Fibroblast of lung (primary cell): ENCODE data around the gene DCHS2. TPM values are rescaled to one million over a fixed set of nuclear protein-coding genes. Genes with fewer than 3 reads are reported as not detected.

ENCODE experiments used
- DNase-seq, 2 donors: peaks; one replicate each; pipeline versions ENCODE4 v3.0.0 to v3.0.0-alpha.2; 2010; ENCODE audit warnings: low read depth in 2 of 2
- H2AFZ ChIP-seq: 2 replicates; pipeline ENCODE4 v1.5.1; 2012; ENCODE audit warnings: low read length, control low read depth, inconsistent platforms
- H3K27ac ChIP-seq: 2 replicates; pipeline ENCODE4 v1.5.1; 2011; ENCODE audit warnings: low read length, control low read depth; ENCODE audit not compliant: insufficient read depth
- H3K27me3 ChIP-seq: 2 replicates; pipeline ENCODE4 v1.5.1; 2011; ENCODE audit warnings: mild to moderate bottlenecking, low read length; ENCODE audit not compliant: control insufficient read depth, insufficient read depth
- H3K36me3 ChIP-seq: 2 replicates; pipeline ENCODE4 v1.5.1; 2011; ENCODE audit warnings: low read length; ENCODE audit not compliant: control insufficient read depth, insufficient read depth
- H3K4me1 ChIP-seq: 2 replicates; pipeline ENCODE4 v1.5.1; 2011; ENCODE audit warnings: low read length; ENCODE audit not compliant: control insufficient read depth, insufficient read depth; ENCODE audit errors: extremely low read depth
- H3K4me2 ChIP-seq: 2 replicates; pipeline ENCODE4 v1.5.1; 2011; ENCODE audit warnings: low read length, control low read depth; ENCODE audit not compliant: insufficient read depth; ENCODE audit errors: extremely low read depth
- H3K4me3 ChIP-seq, 4 experiments: fragments of 200-600 bp in 1 of 4; sonication (generic) in 1 of 4; replicated peaks in 1 of 4; 2 replicates each; pipeline ENCODE4 v1.5.1; 2011 to 2016; ENCODE audit warnings: low read length in 4 of 4, low read depth in 3 of 4, mild to moderate bottlenecking in 3 of 4, control low read depth in 2 of 4, inconsistent platforms in 1 of 4, mixed read lengths in 1 of 4; ENCODE audit not compliant: insufficient read depth in 1 of 4; ENCODE audit errors: control extremely low read depth in 1 of 4
- H3K79me2 ChIP-seq: 2 replicates; pipeline ENCODE4 v1.5.1; 2012; ENCODE audit warnings: mild to moderate bottlenecking, low read length, inconsistent platforms; ENCODE audit not compliant: control insufficient read depth, insufficient read depth
- H3K9ac ChIP-seq: 2 replicates; pipeline ENCODE4 v1.5.1; 2011; ENCODE audit warnings: mild to moderate bottlenecking, low read length, control low read depth; ENCODE audit not compliant: insufficient read depth
- H3K9me3 ChIP-seq: 2 replicates; pipeline ENCODE4 v1.5.1; 2012; ENCODE audit warnings: low read depth, low read length; ENCODE audit not compliant: control insufficient read depth, insufficient read depth
- H4K20me1 ChIP-seq: 2 replicates; pipeline ENCODE4 v1.5.1; 2011; ENCODE audit warnings: low read length; ENCODE audit not compliant: control insufficient read depth, insufficient read depth; ENCODE audit errors: extremely low read depth
- CTCF ChIP-seq, 2 donors: IDR thresholded peaks in 1 of 2; conservative IDR thresholded peaks in 1 of 2; 1 replicate in 1 of 2; 2 replicates in 1 of 2; pipeline ENCODE4 v1.5.1; 2011 to 2012; ENCODE audit warnings: low read length in 2 of 2, control low read depth in 1 of 2, inconsistent platforms in 1 of 2, low read depth in 1 of 2, mild to moderate bottlenecking in 1 of 2
- EZH2 ChIP-seq: IDR thresholded peaks from 2 replicates; pipeline ENCODE4 v1.5.1; 2012; ENCODE audit warnings: low read length, control low read depth, mild to moderate bottlenecking; ENCODE audit errors: missing control alignments
- polyA plus RNA-seq, 2 donors: library from polyadenylated mRNA; depleted of rRNA in 1 of 2; stranded (reverse) in 1 of 2; unstranded in 1 of 2; fragments of >200 nt; gene quantifications; 2 replicates each; pipeline ENCODE4 v1.2.1, GENCODE V29; 2011 to 2012; ENCODE audit warnings: missing spikeins in 1 of 2
- total RNA-seq: library from RNA; depleted of rRNA; stranded (reverse); fragments of >200 nt; gene quantifications from 2 replicates; pipeline ENCODE4 v1.2.1, GENCODE V29; 2014

Gene DCHS2
- total and polyA plus RNA-seq, 2 donors (not counting 1 experiment from before 2014, with no cell fraction given) = not detected

DNA sequence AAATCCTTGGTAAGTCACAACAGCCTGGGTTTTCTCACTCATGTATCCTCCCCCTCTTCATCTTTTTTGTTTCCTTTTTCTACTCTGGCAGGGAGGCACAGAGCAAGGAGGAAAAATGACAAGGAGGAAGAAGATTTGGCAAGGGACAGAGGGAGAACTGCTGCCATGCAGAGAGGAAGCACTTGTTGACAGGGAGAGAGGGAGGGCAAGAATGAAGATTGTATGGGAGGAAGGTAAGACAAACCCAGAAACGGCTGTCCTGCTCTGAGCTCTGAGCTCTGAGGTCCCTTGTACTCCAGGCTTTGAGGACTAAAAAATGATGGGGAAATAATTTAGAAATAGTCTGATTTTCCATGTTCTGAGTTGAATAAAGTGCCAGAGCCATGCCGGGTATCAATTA is 123.9 kb downstream of the DCHS2 start:
- Histone ChIP-seq H3K4me2 (no peak overlapping the region), H3K9me3 (no peaks in the 10 kb centered on the region), H4K20me1 (no peaks in the 10 kb centered on the region), H3K36me3 (no peaks in the 10 kb centered on the region), H3K4me1 (no peaks in the 10 kb centered on the region), H3K4me3 (no peak overlapping the region), H3K79me2 (no peaks in the 10 kb centered on the region), H2AFZ (no peak overlapping the region), H3K9ac (no peak overlapping the region), H3K27me3 (no peaks in the 10 kb centered on the region), H3K27ac (no peak overlapping the region)
- TF ChIP-seq CTCF (conservative IDR thresholded peaks at IDR 0.05 in 1 of 2, IDR thresholded peaks at IDR 0.05 in 1 of 2; ENCODE audit: low read depth in 1 of 2, low read length in 2 of 2) (no peak), EZH2 (no peak)
- DNase-seq = no peak

- H3K4me2 ChIP-seq = no peak overlapping the region
- no peaks in the 10 kb centered on the region for H3K36me3 ChIP-seq
Measured at GRCh38 chr4:154366956-154367355, 124.6 kb downstream of the DCHS2 start.

DNA sequence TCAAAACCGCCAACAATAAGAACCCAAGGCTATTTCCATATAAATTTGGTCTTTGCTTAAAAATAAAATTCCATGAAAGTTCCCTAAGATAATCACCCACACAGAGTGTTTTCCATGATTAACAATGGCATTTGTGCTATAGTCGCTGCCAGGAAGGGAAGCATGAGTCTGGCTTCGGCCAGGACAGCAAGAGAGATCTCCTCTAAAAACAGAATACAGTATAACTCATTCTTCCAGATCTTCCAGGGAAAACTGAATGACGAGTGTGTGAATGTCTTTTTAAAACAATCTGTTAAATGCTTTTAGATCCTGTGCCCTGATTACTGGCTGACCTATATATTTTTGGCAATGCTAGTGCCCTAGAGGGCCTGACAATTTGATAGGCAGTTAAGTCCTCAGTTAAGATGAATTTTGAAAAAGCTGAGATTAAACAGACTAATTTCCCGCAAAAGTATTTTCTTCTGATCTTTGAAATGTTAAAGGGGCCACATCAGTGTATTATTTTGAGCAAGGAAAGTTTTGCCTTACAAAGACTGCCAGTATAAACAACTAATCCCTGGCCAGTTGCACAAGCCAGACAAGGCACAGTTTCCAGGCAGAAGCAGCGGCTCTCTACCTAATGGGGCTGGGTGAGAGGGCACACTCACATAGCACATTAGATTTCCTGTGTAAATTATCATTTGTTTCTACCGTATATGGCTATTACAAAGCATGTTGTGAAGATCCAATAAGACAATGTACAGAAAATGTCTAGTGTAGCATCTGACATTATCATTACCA is 127.3 kb downstream of the DCHS2 start:
- Histone ChIP-seq H2AFZ (no peak overlapping the region), H3K79me2 (no peaks in the 10 kb centered on the region), H3K4me1 (no peaks in the 10 kb centered on the region), H3K4me3 (no peak overlapping the region), H3K9ac (no peak overlapping the region), H3K27me3 (no peaks in the 10 kb centered on the region), H3K36me3 (no peaks in the 10 kb centered on the region), H3K9me3 (no peaks in the 10 kb centered on the region), H3K4me2 (no peak overlapping the region), H3K27ac (no peak overlapping the region), H4K20me1 (no peaks in the 10 kb centered on the region)
- TF ChIP-seq EZH2 (no peak), CTCF (conservative IDR thresholded peaks at IDR 0.05 in 1 of 2, IDR thresholded peaks at IDR 0.05 in 1 of 2; ENCODE audit: low read depth in 1 of 2, low read length in 2 of 2) (no peak)
- DNase-seq = no peak

More at GRCh38 chr4:154366956-154367355, 124.6 kb downstream of the DCHS2 start:
- no peaks in the 10 kb centered on the region for H3K4me1 ChIP-seq
- H3K27me3 ChIP-seq = no peaks in the 10 kb centered on the region
- DNase-seq = no peak
- no peaks in the 10 kb centered on the region for H3K79me2 ChIP-seq
- H2AFZ ChIP-seq = no peak overlapping the region
- no peaks in the 10 kb centered on the region for H3K9me3 ChIP-seq
- no peak for TF ChIP-seq EZH2
- TF ChIP-seq CTCF (conservative IDR thresholded peaks at IDR 0.05 in 1 of 2, IDR thresholded peaks at IDR 0.05 in 1 of 2; ENCODE audit: low read depth in 1 of 2, low read length in 2 of 2) = no peak
- H3K4me3 ChIP-seq = no peak overlapping the region
- no peaks in the 10 kb centered on the region for H4K20me1 ChIP-seq
- H3K9ac ChIP-seq = no peak overlapping the region
- no peak overlapping the region for H3K27ac ChIP-seq
